ENCODE data around the gene ZNF556.

Gene ZNF556

DNA sequence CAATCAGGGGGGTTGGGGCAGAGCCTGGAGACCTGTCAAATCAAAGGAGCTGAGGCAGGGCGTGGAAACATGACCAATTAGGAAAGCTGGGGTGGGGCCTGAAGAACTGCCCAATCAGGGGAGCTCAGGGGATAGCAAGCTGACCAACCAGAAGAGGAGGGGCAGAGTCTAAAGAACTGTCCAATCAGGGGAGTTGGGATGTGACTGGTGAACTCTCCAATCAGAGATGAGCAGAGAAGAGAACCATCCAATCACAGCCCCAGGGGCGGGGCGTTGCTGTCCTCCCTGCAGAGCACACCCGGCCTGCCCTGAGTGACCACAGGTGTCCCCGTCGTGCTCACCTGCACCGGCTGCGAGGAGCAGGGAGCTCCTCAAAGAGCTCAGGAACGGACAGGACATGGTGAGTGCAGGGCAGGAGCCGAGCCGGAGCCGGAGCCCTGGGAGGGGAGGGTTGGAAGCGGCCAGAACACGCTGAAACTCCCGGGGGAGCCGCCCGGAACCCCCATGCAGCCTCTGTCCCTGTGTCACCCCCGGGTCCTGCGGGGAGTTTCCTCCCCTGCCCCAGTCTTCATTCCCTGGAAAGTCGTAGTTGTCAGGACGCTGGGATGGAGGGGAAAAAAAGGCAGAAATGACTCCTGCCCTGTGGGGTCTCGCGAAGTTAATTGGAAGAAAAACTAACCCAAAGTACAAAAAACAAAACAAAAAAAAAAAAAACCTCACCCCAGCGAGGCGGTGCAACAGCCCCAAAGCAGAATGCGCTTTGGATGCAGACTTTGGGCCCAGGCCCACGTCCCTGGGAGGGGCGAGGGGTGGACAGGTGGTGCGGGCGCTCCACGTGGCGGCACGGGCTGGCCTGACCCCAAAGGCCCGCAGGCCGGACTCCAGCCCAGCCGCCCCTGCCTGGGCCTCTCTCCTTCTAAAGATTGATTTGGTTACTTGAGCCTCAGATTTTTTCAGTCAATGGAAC lies at the start of gene ZNF556:
Gene ZNF556, plus strand, starts transcription at position 311 of the 967 bp plus-strand sequence. Its CDS starts 87 bp downstream, at position 398.
- DNase-seq = no peak

DNA sequence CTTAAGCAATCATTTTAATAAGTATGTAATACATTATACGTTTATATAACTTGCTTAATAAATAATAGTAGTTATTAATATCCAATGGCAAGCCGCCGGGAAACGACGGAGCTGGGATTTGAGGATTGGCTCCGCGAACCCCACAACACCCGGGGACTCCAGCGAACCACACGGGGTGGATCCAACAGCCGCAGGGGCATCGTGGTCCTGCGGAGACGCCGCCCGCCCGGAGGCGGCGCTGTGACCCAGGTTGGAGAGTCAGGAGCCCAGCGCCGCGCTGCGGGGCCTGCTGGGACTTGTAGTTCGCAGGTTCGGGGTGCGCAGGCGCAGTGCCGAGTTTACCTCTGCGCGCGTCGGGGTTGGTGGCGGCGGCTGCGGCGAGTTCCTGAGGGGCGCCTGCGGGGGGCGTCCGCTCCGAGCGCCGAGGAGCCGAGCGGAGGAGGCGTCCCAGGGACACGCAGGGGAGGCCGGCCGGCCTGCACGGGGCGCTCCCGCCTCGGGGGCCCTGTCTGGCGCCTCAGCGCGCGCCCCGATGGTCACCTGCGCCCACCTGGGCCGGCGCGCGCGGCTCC lies 47.5 kb upstream of the ZNF556 start, which contains the start of gene ZNF554:
Gene ZNF554, plus strand, starts transcription at position 329 of the 572 bp plus-strand sequence. Its CDS starts 204 bp downstream, at position 533.
- DNase-seq = peak; percentile 75

DNA sequence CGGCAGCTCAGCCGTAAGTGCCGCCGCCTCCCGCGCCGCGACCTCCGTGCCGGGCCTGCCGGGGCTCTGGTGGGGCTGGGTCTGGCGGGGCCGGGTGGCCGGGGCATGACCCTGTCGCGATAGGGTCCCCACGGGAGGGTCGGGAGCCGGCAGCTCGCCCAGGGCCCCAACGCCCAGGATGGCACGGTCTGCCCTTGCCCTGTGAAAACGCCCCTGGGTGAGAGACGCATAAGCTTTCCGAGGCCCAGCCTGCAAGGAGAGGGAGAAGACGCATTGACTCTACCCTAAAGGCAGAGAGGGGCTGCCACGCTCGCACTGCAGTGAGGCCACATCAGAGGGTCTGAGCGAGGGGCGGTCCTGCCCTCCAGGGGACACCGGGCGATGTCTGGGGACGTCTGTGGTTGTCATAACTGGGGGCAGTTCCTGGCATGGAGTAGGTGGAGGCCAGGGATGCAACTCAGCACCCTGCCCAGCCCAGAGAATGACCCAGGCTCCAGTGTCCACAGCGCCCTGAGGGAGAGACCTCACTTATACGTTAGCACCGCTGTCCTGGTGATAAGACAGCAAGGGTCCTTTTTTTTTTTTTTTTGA lies 46.9 kb upstream of the ZNF556 start:
- no peak for DNase-seq

DNA sequence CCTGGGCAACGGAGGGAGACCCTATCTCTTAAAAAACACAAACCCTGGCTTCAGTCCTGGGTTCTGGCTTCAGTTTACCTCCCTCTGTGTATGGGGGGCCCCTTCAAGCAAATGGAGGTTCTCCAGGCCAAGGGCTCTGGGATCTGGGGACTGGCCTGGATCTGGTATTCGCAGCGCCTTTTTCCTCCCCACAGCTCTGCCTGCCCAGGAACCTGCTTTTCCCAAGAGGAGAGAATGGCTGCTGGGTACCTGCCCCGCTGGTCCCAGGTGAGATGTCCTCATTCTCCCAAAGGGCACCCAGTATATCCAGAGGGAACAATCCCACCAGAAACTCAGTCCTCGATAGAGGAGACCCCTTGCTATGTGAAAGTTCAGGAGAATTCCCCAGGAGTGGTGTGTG lies 44.3 kb upstream of the ZNF556 start:
- no peak for DNase-seq

DNA sequence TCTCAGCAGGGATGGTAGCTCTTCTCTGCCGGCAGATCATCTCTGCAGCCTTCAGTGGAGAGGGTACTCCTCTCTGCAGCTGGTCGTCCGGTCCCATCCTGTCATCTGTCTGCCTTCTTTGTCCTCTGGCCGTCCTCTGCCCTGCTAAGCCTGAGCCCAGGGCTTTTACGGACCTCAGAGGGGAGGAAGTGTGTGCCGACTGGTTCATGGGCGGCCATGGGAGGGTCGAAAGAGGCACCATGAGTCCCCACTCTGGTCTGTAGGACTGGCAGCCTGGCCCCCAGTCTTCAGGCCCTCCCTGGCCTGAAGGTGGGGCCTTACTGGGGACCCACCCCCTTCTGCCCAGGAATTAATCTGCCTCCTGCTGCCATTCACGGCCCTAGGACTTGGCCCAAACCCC lies 43.5 kb upstream of the ZNF556 start:
- no peak for DNase-seq

DNA sequence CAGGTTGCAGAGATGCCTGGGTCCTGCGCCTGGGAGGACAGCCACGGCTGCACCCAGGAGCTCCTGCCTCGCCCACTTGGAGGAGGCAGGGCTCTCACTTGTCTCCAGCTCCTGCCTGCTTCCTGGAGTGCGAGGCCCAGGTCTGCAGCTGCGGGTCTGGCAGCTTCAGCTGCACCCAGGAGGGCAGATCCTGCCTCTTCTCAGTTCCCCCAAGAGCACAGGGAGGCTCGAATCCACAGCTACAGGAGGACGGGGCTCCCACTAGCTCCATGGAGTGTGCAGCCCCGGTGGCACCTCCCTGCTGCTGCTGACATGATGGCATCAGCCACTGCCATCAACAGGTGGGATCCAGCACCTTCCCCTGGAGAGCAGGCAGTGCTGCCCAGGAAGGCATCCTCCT lies 43.0 kb upstream of the ZNF556 start:
- DNase-seq = no peak

DNA sequence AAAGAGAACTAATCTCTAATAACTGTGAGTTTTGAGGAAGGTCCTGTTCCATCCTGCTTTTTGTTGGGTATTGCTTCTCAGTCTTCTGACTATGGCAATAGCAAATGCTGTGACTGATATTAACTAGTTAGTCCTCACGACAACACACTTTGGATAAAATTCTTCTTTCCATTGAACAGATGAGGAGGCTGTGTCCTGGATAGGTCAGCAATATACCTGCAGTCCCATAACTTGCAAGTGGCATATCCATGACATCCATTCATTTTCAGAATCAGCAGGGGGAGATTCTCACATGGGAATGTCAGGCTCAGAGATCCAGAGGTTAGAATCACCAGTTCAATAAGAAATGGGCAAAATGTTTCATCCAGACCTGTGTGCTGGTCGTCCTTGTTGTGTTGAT lies 40.1 kb upstream of the ZNF556 start:
- DNase-seq = no peak

DNA sequence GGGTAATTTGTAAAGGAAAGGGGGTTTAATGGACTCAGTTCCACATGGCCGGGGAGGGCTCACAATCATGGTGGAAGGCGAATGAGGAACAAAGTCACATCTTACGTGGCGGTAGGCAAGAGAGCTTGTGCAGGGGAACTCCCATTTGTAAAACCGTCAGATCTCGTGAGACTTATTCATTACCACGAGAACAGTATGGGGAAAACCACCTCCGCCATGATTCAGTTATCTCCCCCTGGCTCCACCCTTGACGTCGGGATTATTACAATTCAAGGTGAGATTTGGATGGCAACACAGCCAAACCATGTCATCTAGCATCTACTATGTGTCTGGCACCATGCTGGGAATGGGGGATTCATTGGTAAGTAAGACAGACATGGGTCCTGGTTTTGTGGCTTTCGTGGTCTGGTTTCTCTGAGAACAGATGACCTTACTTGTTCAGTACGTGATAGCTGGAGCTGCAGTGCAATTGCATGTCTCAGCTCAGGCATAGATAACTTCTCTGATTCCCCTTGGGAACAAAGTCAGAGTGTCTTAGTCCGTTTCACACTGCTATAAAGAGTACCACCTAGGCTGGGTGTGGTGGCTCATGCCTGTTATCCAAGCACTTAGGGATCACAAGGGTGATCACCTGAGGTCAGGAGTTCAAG lies 39.2 kb upstream of the ZNF556 start:
- no peak for DNase-seq

DNA sequence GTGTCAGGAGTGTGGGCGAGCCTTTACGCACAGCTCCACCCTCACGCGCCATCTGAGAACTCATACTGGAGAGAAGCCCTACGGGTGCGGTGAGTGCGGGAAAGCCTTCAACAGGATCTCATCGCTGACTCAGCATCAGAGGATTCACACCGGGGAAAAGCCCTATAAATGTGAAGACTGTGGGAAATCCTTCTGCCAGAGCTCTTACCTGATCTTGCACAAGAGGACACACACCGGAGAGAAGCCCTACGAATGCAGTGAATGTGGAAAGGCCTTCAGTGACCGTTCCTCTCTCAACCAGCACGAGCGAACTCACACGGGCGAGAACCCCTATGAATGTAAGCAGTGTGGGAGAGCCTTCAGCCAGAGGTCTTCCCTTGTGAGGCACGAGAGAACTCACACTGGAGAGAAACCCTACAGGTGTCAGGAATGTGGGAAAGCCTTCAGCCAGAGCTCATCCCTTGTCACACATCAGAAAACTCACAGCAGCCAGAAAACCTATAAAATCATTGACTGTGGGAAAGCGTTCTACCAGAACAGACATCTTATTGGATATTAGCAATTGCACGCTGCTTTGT lies 32.8 kb upstream of the ZNF556 start:
- no peak for DNase-seq

DNA sequence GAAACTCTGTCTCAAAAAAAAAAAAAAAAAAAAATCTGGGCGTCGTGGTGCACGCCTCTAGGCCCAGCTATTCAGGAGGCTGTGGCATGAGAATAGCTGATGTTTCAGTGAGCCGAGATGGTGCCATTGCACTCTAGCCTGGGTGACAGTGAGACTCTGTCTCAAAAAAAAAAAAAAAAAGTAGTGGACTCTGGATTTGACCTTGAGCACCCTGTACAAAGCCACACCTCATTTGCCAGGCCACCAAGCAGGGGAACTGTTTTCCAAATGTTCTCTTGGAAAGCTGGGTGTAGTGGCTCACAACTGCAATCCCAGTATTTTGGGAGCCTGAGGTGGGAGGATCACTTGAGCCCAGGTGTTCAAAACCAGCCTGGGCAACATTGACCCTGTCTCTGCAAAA lies 29.7 kb upstream of the ZNF556 start:
- DNase-seq = no peak

DNA sequence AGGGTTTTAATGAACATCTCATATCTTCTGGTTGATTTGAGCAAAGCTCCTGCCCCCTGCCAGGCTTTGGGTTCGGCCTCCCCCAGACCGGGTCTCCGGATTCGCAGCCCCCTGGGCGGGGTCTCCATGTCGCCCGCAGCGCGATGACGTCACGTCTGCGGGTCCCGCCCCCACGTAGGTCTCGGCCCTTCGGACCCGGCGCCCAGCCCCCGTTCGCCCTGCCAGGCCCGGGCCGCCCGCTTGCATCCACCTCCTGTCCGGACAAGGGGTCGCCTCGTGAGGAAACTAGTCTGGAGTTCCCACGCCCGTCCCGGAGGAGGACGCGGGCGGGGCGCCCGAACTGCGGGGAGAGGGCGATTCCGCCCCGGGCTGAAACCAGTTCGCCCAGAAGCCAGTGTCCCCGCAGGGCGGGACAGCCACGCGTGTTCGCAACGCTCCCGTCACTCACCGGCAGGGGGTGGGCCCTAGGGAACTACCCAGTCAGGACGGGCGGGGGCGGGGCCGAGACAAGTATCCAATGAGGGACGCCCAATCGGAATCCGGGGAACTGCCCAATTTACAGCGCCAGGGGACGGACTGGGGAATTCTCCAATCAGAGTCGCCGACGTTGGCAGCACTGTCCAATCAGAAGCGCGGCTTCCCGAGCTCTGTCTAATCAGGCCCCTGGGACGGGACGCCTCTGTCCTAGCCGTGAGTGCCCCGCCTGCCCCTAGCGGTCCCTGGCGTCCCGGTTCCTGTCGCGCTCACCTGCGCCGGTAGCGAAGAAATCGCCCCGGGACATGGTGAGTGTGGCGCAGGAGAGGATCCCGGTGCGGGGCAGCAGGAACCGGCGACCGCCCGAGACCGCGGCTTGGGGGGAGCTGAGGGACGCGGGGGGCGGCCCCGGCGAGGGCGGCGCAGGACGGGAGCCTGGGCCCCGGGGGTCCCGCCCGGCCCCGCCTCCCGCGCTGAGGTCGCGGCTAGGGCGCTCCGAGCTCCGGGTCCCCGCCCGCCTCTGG lies 26.0 kb upstream of the ZNF556 start, which contains the start of gene ZNF555:
Gene ZNF555, plus strand, starts transcription at position 682 of the 998 bp plus-strand sequence. Its CDS starts 98 bp downstream, at position 780.
- peak; percentile 16 for DNase-seq

DNA sequence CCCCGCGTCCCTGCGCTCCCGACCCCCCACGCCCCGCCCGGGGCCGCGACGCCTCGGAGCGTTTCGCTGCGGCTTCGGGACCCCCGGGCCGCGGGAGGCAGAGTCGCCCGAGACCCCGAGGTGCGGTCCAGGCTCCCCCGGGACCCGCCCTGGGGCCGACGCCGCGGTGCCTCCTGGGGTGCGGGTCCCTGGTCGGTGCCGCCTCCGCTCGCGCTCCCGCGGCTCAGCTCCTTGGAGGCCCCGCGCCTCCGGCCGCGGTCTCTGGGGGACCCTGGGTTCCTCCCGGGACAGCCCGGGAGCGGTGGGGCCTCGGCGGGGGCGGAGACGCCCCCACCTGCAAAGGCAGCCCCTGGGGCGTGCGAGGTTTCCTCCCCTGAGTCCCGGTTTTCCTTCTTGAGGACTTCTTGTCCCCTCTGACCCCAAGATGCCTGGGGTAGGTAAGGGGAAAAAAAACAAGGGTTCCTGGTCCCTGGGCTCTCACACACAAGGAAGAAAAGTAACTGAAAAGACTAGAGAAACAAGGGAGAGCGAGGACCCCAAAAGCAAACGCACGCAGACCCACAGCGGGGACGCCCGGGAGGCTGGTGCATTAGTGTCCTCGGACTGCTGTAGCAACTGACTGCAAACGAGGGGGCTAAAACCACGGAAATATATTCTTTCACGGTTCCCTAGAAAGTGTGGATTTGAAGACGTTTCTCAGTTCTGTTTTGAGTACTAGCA lies 25.1 kb upstream of the ZNF556 start:
- no peak for DNase-seq

DNA sequence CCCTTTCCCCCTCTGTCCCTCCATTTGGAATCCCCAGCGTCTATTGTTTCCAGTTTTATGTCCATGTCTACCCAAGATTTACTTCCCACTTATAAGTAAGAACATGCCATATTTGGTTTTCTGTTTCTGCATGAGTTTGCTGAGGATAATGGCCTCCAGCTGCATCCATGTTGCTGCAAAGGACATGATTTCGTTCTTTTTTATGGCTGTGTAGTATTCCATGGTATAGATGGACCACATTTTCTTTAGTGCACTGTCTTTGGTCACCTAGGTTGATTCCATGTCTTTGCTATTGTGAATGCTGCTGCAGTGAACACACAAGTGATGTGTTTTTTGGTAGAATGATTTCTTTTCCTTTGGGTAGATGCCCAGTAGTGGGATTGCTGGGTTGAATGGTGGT lies 22.0 kb upstream of the ZNF556 start:
- no peak for DNase-seq

DNA sequence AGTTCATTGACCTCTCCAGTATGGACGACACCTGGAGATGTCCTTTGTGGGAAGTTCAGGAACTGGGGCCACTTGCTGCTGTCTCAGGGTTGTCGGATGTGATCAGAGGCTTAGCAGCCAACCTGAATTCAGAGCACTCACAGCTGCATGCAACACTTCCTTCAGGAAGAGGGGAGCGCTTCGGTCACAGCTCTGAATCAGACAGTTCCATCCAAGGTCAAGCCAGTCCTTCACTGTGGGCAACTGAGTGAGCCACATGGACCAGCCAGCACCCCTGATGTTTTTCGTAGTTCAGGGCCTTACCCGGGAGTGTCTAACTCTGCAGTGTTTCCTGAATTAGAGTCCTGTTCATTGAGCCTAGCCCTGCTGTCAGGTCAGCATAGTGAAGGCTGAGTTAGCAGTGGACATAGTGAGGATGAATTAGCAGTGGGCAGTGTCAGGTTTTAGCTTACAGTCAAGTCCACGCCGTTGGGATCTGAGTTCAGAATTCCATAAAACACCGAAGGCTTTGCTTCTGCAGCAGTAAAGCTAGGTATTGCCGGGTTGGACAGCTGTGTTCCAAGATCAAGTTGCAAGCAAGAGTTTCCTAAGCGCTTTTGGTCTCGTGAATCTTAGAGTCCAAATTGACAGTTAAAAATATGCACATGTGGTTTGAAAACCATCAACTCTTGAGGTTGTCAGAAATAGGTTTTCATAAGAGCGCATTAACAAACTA lies 20.8 kb upstream of the ZNF556 start:
- DNase-seq = no peak

DNA sequence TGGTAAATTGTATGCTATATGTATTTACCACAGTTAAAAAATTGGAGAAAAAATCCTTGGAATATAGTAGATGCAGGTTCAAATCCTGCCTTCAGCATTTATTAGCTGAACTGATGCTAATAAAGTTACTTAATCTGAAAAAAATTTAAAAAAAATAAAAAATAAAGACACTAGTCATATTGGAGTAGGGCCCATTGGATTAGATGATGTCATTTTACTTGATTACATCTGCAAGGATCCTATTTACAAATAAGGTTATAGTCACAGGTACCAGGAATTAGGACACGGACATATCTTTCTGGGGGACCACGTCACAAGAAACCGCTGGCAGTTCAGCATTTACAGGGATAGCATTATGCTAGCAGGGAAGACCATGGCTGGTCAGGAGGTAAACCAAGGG lies 19.6 kb upstream of the ZNF556 start:
- DNase-seq = no peak

DNA sequence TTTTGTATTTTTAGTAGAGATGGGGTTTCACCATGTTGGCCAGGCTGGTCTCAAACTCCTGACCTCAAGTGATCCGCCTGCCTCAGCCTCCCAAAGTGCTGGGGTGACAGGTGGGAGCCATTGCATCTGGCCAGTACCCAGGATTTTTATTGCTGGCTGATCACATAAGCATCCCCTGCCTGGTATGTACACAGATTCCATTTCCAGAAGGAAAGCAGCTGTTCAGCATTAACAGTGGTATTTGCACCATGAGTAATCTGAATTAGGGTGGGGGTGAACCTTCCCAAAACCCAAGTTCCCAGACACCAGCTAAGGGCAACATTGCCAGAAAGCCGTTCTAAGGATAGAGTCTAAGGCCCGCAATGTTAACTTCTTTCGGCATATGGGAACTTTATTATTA lies 18.5 kb upstream of the ZNF556 start:
- no peak for DNase-seq

DNA sequence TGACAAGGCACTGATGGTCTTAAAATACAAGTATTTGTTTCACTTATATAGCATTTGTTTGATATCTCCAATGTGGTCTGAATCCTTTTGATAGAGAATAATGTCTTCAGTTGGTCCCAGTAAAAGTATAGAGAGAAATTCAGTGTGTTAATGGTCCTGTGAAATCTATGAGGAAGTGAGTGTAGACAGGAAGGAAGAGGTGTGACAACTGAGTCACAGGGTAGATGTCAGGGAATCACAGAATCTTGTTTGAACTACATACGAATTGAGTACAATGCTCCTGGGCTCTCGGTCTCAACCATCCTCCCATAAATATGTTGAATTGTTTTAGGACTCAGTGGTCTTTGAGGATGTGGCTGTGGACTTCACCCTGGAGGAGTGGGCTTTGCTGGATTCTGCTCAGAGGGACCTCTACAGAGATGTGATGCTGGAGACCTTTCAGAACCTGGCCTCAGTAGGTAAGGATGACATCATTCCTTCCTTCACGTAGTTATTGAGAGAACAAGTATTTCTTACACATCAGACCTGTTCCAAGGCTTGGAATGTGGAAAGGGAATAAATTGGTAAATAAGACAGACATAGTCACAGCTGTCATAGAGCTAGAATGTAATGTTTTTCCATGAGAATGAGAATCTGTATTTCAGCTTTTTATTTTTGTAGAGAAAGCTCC lies 16.7 kb upstream of the ZNF556 start:
- DNase-seq = no peak

DNA sequence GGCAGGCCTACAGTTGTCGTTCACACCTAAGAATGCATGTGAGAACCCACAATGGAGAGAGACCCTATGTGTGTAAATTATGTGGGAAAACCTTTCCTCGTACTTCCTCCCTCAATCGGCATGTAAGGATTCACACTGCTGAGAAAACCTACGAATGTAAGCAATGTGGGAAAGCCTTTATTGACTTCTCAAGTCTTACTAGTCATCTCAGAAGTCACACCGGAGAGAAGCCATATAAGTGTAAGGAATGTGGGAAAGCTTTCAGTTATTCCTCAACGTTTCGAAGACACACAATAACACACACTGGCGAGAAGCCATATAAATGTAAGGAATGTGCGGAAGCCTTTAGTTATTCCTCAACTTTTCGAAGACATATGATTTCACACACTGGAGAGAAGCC lies 14.5 kb upstream of the ZNF556 start:
- DNase-seq = no peak

DNA sequence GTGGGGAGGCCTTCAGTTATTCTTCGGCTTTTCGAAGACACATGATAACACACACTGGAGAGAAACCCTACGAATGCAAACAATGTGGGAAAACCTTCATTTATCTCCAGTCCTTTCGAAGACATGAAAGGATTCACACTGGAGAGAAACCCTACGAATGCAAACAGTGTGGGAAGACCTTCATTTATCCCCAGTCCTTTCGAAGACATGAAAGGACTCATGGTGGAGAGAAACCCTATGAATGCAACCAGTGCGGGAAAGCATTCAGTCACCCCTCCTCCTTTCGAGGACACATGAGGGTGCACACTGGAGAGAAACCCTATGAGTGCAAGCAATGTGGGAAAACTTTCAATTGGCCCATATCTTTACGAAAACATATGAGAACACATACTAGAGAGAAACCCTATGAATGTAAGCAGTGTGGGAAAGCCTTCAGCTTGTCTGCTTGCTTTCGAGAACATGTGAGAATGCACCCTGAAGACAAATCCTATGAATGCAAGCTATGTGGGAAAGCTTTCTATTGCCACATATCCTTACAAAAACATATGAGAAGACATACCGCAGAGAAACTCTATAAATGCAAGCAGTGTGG lies 14.0 kb upstream of the ZNF556 start:
- DNase-seq = no peak

Measured in NCI-H1417 treated with DMSO at 0.1 percent for 48 hours (cell line).